Measurements from ENCODE around the gene CCDC57. TPM values are rescaled to one million over a fixed set of nuclear protein-coding genes. Genes with fewer than 3 reads are reported as not detected.

CCDC57 gene
- polyA plus RNA-seq, 1 donor: 31.7 TPM

- DNase-seq (ENCODE audit: low read depth): no peak
Observed at GRCh38 chr17:82083009-82083408, 129.6 kb downstream of the CCDC57 start.

- DNase-seq (ENCODE audit: low read depth): no peak
Observed at GRCh38 chr17:82082456-82082855, 130.2 kb downstream of the CCDC57 start.

DNA sequence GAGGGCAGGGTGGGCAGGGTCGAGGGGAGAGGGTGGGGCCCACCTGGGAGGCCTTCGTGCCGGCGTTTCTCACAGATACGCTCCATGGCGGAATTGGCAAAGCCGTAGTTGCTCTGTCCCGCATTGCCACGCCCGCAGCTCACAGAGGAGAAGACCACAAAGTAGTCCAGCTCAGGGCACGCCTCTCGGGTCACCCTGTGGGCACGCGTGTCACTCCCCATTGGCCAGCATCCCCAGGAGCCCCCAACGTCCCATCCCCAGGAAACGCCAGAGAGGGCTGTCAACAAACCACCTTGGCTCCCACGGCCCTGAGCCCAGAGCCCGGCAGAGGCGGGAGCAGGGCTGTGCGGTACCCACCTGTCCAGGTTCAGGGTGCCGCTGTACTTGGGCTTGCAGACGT is 130.7 kb downstream of the CCDC57 start:
- no peak for DNase-seq (ENCODE audit: low read depth)

- no peak for DNase-seq (ENCODE audit: low read depth)
Observed at GRCh38 chr17:82081546-82081945, 131.1 kb downstream of the CCDC57 start.

DNA sequence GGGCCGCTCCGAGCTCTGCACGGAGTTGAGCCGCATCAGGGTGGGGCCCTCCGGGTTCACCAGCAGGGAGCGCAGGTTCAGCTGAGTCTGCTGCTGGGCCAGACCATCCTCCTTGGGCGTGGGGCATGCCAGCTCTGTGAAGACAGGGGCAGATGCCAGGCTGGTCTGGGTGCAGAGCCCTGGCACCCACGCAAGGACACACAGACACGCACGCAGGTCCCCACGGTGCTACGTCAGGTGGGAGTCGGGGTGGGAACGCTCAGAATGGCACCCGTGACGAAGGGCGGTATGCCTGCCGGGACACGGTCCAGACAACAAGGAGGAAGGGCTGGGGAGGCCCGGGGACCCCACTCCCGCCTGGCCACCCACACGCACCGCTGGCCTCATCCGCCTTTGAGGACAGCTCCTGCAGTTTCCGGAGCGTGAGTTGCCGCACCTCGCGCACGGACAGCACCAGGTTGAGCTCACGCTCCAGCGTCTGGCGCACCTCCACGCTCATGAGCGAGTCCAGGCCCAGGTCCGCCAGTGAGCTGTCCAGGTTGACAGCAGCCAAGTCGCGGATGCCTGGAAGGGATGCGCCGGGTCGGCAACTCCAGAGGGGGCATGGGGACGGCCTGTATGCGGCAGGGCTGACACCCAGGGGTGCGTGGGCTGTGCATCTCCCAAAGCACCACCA is 131.7 kb downstream of the CCDC57 start:
- DNase-seq (ENCODE audit: low read depth): no peak

DNA sequence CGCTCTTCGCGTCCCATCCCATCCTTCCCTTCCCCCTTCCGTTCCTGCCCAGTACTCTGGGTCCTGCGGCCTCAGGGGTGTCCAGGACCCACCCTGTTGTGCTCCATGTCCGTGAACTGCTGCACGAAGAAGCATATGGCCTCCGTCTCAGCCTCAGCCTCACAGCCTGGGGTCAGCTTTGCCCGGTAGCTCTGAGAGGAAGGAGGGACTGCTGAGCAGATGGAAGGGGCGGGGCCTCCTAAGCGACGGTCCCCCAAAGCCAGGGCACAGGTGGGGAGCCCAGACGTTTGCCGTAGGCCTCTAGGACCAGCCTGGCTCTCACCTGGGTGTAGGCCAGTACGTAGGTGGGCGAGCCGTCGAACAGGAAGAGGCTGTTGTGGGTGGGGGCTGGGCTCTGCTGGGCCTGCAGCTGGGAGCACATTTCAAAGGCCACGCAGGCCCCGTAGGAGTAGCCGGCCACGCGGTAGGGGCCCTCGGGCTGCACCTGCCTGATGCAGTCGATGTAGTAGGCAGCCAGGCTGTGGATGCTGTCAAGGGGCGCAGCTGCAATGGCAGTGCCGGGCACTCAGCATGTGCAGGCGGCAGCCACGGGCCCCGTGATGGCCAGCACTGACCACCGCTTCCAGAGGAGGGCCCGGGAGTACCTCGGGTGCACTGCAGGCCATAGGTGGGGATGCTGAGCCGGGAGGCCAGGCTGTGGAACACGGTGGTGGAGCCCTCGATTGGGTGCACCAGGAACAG is 132.4 kb downstream of the CCDC57 start:
- no peak for DNase-seq (ENCODE audit: low read depth)

DNA sequence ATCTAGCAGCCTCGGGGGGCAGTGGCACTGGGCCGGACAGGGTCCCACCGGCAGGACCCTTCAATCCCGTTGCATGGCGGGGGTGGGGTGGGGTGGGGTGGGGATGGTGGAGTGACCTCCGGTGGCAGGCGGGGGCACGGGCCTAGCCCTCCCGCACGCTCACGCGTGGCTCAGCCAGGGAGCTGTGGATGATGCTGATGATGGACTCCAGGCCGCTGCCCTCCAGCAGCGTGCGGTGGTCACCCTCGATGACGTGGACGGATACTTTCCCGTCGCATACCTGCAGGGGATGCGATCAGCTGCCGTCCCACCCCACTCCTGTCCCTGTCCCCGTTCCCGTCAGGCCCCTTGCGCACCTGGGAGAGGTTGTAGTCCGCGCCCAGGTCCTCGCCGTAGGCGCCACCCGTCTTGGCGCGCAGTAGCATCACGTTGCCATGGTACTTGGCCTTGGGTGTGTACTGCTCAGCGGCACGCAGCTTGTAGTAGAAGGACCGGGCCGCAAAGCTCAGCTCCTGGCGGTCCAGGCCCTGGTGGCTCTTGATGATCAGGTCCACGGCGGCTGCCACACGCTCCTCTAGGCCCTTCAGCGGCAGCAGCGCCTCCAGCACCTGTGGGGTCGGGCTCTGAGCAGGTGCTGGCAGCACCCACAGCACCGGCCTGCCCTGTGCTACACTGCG is 133.5 kb downstream of the CCDC57 start:
- DNase-seq (ENCODE audit: low read depth): no peak

DNA sequence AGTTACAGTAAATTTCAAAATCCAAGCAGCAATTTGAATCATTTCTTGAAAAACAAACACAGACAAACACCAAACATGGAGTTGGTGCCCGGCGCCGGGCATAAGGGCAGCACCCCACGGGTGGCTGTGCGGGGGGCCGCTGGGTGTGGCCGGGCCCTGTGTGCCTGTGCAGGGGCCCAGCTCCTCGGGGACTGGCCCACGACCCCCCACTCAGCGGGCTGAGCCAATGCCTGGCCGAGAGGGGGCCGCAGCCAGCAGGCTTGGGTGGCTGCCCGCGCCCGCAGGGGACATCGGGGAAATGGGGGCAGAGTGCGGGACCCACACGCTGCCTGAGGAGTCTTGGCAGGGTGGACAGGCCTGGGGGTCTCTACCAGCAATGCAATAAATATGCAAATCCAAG is 134.2 kb downstream of the CCDC57 start:
- DNase-seq (ENCODE audit: low read depth): no peak

GRCh38 chr17:82077617-82078358 is 134.9 kb downstream of the CCDC57 start:
- DNase-seq (ENCODE audit: low read depth): no peak

- no peak for DNase-seq (ENCODE audit: low read depth)
Observed at GRCh38 chr17:82076785-82077591, 135.7 kb downstream of the CCDC57 start.

DNA sequence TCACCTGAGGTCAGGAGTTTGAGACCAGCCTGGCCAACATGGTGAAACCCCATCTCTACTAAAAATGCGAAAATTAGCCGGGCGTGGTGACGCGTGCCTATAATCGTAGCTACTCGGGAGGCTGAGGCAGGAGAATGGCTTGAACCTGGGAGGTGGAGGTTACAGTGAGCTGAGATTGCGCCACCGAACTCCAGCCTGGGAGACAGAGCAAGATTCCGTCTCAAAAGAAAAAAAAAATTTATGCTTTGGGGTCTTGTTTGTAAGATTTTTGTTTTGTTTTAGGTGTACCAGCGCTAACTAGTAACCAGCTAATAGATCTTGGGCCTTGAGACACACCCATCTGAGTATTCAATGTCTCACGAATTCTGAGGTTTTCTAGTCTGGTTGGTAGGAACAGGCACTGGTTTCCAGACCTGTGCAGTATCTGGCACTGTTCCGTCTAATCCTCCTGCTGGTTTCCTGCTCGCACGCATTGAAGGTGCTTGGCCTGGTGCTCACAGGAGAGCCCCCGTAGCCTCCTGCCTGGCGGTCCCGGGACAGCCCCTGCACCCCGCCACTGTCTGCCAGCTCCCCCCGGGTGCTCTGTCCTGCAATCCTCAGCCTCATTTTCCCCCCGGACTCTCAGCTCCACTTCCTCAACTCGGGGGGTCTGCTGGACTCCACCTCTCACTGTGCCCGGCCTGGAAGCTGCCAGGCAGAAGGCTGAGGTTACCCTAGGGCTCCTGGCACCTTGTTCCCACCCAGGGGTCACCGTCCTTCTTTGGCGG is 136.4 kb downstream of the CCDC57 start:
- DNase-seq (ENCODE audit: low read depth): no peak

DNA sequence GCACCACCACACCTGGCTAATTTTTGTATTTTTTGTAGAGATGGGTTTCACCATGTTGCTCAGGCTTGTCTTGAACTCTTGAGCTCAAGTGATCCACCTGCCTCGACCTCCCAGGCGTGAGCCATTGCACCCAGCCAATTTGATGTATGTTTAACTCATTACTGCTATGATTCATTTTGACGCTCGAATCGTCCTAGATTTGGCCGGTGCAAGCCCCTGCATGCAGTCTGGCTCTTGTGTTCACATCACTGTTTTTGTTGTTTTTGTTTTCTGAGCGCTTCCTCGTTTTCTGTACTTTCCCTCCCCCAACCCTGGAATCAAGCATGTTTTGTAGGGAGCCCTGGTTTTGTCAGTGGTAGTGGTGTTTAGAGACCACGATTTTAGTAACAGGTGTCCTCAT is 139.2 kb downstream of the CCDC57 start:
- DNase-seq (ENCODE audit: low read depth): no peak

DNA sequence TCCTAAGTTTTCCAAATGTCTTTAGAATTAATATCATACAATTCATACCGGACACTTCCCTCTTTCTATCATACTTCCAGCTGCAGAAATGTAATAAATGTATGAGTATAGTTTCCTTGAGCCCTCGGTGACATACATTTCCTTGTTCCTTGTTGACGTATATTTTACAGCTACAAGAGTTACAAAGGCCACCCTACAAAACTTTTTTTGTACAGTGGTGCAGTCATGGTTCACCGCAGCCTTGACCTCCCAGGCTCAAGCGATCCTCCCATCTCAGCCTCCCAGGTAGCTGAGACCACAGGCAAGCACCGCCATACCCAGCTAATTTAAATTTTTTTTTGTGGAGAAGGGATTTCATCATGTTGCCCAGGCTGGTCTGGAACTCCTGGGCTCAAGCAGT is 139.8 kb downstream of the CCDC57 start:
- DNase-seq (ENCODE audit: low read depth): no peak

- DNase-seq (ENCODE audit: low read depth): no peak
Observed at GRCh38 chr17:82070611-82071010, 142.0 kb downstream of the CCDC57 start.

GRCh38 chr17:82065638-82066303 is 146.9 kb downstream of the CCDC57 start, which contains the start of gene DUS1L:
Gene DUS1L (minus strand): TSS chr17:82065804. CDS start chr17:82065059, 745 bp downstream.
- DNase-seq (ENCODE audit: low read depth): no peak

- no peak for DNase-seq (ENCODE audit: low read depth)
Observed at GRCh38 chr17:82065193-82065637, 147.4 kb downstream of the CCDC57 start.

- no peak for DNase-seq (ENCODE audit: low read depth)
Observed at GRCh38 chr17:82064433-82065192, 148.0 kb downstream of the CCDC57 start.

DNA sequence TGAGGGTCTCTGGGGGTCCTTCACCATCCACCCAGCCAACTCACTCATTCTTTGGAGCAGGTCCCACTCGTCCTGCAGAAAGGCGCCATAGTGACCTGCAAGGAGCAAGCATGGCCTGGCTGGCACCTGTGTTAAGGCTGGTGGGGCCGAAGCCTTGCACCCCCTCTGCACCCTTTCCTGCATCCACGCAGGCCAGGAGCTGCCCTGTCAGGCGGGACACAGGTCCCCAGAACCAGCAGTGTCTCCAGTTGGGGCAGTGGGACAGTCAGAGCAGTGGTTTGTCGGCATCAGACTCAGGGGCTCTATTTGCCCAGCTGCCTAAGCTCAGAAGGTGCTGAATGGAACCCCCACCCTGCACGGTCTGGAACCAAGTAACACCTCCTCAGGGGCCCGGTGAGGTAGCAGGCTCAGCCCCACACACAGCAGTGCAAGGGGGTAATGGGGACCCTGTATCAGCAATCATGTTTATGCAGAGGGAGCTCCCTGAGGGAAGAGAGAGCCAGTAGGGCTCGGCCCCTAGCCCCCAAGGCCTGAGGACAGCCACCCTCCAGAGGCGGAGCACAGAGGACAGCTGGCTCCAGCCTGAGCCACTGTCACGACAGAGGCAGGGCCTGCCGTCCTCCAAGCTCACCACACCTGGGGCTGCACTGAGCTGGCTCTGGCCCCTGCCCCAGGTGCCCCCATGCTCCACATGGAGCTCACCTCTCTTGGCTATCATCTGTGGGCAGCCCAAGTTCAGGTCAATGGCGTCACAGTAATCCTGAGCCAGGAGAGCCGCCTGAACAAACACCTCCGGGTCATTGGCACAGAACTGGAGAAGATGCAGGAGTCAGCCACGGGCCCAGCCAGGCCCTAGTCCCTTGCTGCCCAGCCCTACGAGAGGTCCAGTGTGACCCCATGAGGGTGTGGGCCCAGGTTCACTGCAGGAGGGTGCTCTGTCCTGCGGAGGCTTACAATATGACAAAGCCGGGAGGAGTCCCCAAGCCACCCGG is 148.9 kb downstream of the CCDC57 start:
- DNase-seq (ENCODE audit: low read depth): no peak

Data from forelimb muscle (tissue), 1 donor.